Bronchial epithelial cell (primary cell): ENCODE measurements around the gene MUC13. TPM values are rescaled to one million over a fixed set of nuclear protein-coding genes. Genes with fewer than 3 reads are reported as not detected.

Experiments
- DNase-seq: peaks from one replicate; pipeline ENCODE4 v3.0.0-alpha.2; 2010; ENCODE audit warnings: low read depth
- FAIRE-seq: peaks from 2 replicates; lab custom pipeline; 2011; peaks lifted over from hg19 to GRCh38; lab: Jason Lieb, UNC
- H3K27me3 ChIP-seq: 2 replicates; pipeline ENCODE4 v1.5.1; 2011; ENCODE audit warnings: low read length; ENCODE audit not compliant: control insufficient read depth, insufficient read depth
- H3K36me3 ChIP-seq: 2 replicates; pipeline ENCODE4 v1.5.1; 2011; ENCODE audit warnings: low read length; ENCODE audit not compliant: control insufficient read depth, insufficient read depth
- H3K4me3 ChIP-seq: 2 replicates; pipeline ENCODE4 v1.5.1; 2011; ENCODE audit warnings: mild to moderate bottlenecking, low read depth, low read length, control low read depth
- CTCF ChIP-seq: IDR thresholded peaks from 2 replicates; pipeline ENCODE4 v1.5.1; 2011; ENCODE audit warnings: mild to moderate bottlenecking, moderate library complexity, low read length, control low read depth, inconsistent platforms; ENCODE audit not compliant: insufficient read depth, severe bottlenecking
- total RNA-seq: library from RNA; depleted of rRNA; stranded (reverse); fragments of >200 nt; gene quantifications from 2 replicates; pipeline ENCODE4 v1.2.1, GENCODE V29; 2014

The MUC13 gene
- total RNA-seq, 1 donor from 2014 or later: not detected

- no peak for DNase-seq
- Histone ChIP-seq H3K4me3 (no peak overlapping the region), H3K36me3 (no peaks in the 10 kb centered on the region), H3K27me3 (peaks cover 3% of the 10 kb centered on the region)
- TF ChIP-seq CTCF: no peak
- peak; percentile 76 for FAIRE-seq
Observed at GRCh38 chr3:124915254-124915653, 19.3 kb downstream of the MUC13 start.

GRCh38 chr3:124907957-124908356 is 26.6 kb downstream of the MUC13 start:
- Histone ChIP-seq H3K4me3 (no peak overlapping the region), H3K36me3 (no peaks in the 10 kb centered on the region), H3K27me3 (no peaks in the 10 kb centered on the region)
- FAIRE-seq (no peak), DNase-seq (no peak)
- TF ChIP-seq CTCF: no peak

- FAIRE-seq (no peak), DNase-seq (no peak)
- H3K27me3 ChIP-seq: no peaks in the 10 kb centered on the region
- TF ChIP-seq CTCF: no peak
- H3K4me3 ChIP-seq: no peak overlapping the region
- H3K36me3 ChIP-seq: no peaks in the 10 kb centered on the region
Observed at GRCh38 chr3:124904835-124905492, 29.6 kb downstream of the MUC13 start.

- Histone ChIP-seq H3K27me3 (no peaks in the 10 kb centered on the region), H3K36me3 (no peaks in the 10 kb centered on the region), H3K4me3 (no peak overlapping the region)
- no peak for FAIRE-seq
- no peak for TF ChIP-seq CTCF
- no peak for DNase-seq
Observed at GRCh38 chr3:124903896-124904834, 30.4 kb downstream of the MUC13 start.

GRCh38 chr3:124896824-124897526 is 37.6 kb downstream of the MUC13 start:
- no peak for DNase-seq
- Histone ChIP-seq H3K36me3 (no peaks in the 10 kb centered on the region), H3K4me3 (no peak overlapping the region), H3K27me3 (no peaks in the 10 kb centered on the region)
- FAIRE-seq: no peak
- TF ChIP-seq CTCF: no peak
